HEK293 (cell line): ENCODE data around the gene RNASET2.
A peak's percentile ranks its signal among the peaks of the same experiment; 100 is the strongest.

Source experiments
- CTCF ChIA-PET: fragments of 350-600 bp; formaldehyde crosslinking; extraction: SDS; loops from one replicate; lab custom pipeline; 2021; ENCODE audit warnings: antibody characterized with exemption; lab: Yijun Ruan, JAX
- POLR2A ChIA-PET: fragments of 300-600 bp; formaldehyde crosslinking; extraction: SDS; loops from one replicate; lab custom pipeline; 2020; ENCODE audit warnings: antibody characterized with exemption, inconsistent platforms; lab: Yijun Ruan, JAX
- H3K27ac ChIP-seq: fragments of 200-500 bp; sonication (Bioruptor generic); 2 replicates; pipeline ENCODE4 v1.5.1; 2014; ENCODE audit warnings: low read depth, low read length, control low read depth, inconsistent platforms; ENCODE audit errors: extremely low read depth
- H3K36me3 ChIP-seq, 2 experiments: fragments of 200-500 bp in 1 of 2; sonication (Bioruptor generic) in 1 of 2; 1 replicate in 1 of 2; 2 replicates in 1 of 2; pipeline ENCODE4 v1.5.1; 2014 to 2017; ENCODE audit warnings: inconsistent platforms in 2 of 2, low read length in 2 of 2; ENCODE audit not compliant: control insufficient read depth in 2 of 2, insufficient read depth in 1 of 2
- H3K4me1 ChIP-seq: fragments of 200-500 bp; sonication (Bioruptor generic); 2 replicates; pipeline ENCODE4 v1.5.1; 2014; ENCODE audit warnings: mild to moderate bottlenecking, low read length, inconsistent platforms; ENCODE audit not compliant: control insufficient read depth, insufficient read depth
- H3K4me3 ChIP-seq: 2 replicates; pipeline ENCODE4 v1.5.1; 2011; ENCODE audit warnings: low read depth, mild to moderate bottlenecking, control low read depth, low read length, moderate library complexity
- H3K9me3 ChIP-seq: fragments of 200-500 bp; sonication (Bioruptor generic); 2 replicates; pipeline ENCODE4 v1.5.1; 2014; ENCODE audit warnings: low read depth, low read length, inconsistent platforms; ENCODE audit not compliant: control insufficient read depth, insufficient read depth
- BCL11B ChIP-seq: fragments of 450-650 bp; formaldehyde crosslinking; IDR thresholded peaks from 2 replicates; pipeline ENCODE4 v1.5.1; 2016; ENCODE audit warnings: low read depth, missing biosample characterization, missing genetic modification characterization
- KLF9 ChIP-seq: fragments of 450-650 bp; formaldehyde crosslinking; IDR thresholded peaks from 2 replicates; pipeline ENCODE4 v1.5.1; 2016; ENCODE audit warnings: missing biosample characterization, missing genetic modification characterization, low read depth
- SP7 ChIP-seq: fragments of 450-650 bp; formaldehyde crosslinking; IDR thresholded peaks from 2 replicates; pipeline ENCODE4 v1.5.1; 2016; ENCODE audit warnings: missing biosample characterization, missing genetic modification characterization
- ZNF24 ChIP-seq: fragments of 450-650 bp; formaldehyde crosslinking; IDR thresholded peaks from 2 replicates; pipeline ENCODE4 v1.5.1; 2016; ENCODE audit warnings: missing biosample characterization, missing genetic modification characterization
- ZNF341 ChIP-seq: fragments of 450-650 bp; formaldehyde crosslinking; IDR thresholded peaks from 2 replicates; pipeline ENCODE4; 2016; ENCODE audit warnings: low read depth, missing biosample characterization, missing genetic modification characterization
- ZNF549 ChIP-seq: fragments of 450-650 bp; IDR thresholded peaks from 2 replicates; pipeline ENCODE4 v1.5.1; 2018; ENCODE audit warnings: missing biosample characterization, missing genetic modification characterization, mild to moderate bottlenecking, inconsistent platforms, moderate library complexity
- ZNF623 ChIP-seq: fragments of 450-650 bp; formaldehyde crosslinking; IDR thresholded peaks from 2 replicates; pipeline ENCODE4 v1.5.1; 2016; ENCODE audit warnings: missing biosample characterization, missing genetic modification characterization
- ZNF660 ChIP-seq: fragments of 450-650 bp; IDR thresholded peaks from 2 replicates; pipeline ENCODE4 v1.5.1; 2018; ENCODE audit warnings: missing biosample characterization, mild to moderate bottlenecking, missing genetic modification characterization
- ZNF747 ChIP-seq: fragments of 450-650 bp; formaldehyde crosslinking; IDR thresholded peaks from 2 replicates; pipeline ENCODE4 v1.5.1; 2016; ENCODE audit warnings: missing biosample characterization, missing genetic modification characterization
- ZSCAN30 ChIP-seq: fragments of 450-650 bp; IDR thresholded peaks from 2 replicates; pipeline ENCODE4 v1.5.1; 2018; ENCODE audit warnings: missing biosample characterization, mild to moderate bottlenecking, missing genetic modification characterization, moderate library complexity
- TF ChIP-seq, protein P1 (sequence below): IDR thresholded peaks from 2 replicates; pipeline ENCODE4 v1.6.1; 2011; ENCODE audit warnings: mild to moderate bottlenecking, low read depth, low read length, borderline replicate concordance
- TF ChIP-seq, protein P2 (sequence below): fragments of 450-650 bp; formaldehyde crosslinking; IDR thresholded peaks from 2 replicates; pipeline ENCODE4 v1.5.1; 2016; ENCODE audit warnings: missing biosample characterization, missing genetic modification characterization, borderline replicate concordance
- TF ChIP-seq, protein P3 (sequence below): fragments of 450-650 bp; formaldehyde crosslinking; IDR thresholded peaks from 2 replicates; pipeline ENCODE4 v1.5.1; 2017; ENCODE audit warnings: missing biosample characterization, missing genetic modification characterization
- TF ChIP-seq, protein P4 (sequence below): fragments of 450-650 bp; formaldehyde crosslinking; IDR thresholded peaks from 2 replicates; pipeline ENCODE4 v1.5.1; 2016; ENCODE audit warnings: missing biosample characterization, missing genetic modification characterization
- TF ChIP-seq, protein P5 (sequence below): fragments of 450-650 bp; formaldehyde crosslinking; IDR thresholded peaks from 2 replicates; pipeline ENCODE4 v1.5.1; 2016; ENCODE audit warnings: missing biosample characterization, missing genetic modification characterization
- TF ChIP-seq, protein P6 (sequence below): fragments of 450-650 bp; formaldehyde crosslinking; IDR thresholded peaks from 2 replicates; pipeline ENCODE4 v1.5.0; 2017; ENCODE audit warnings: missing biosample characterization, missing genetic modification characterization, borderline replicate concordance
- TF ChIP-seq, protein P7 (sequence below): fragments of 450-650 bp; formaldehyde crosslinking; IDR thresholded peaks from 2 replicates; pipeline ENCODE4 v1.5.1; 2016; ENCODE audit warnings: missing biosample characterization, missing genetic modification characterization
- TF ChIP-seq, protein P8 (sequence below): fragments of 450-650 bp; formaldehyde crosslinking; optimal IDR thresholded peaks from 2 replicates; pipeline ENCODE3; 2016; ENCODE audit warnings: missing biosample characterization, mild to moderate bottlenecking, missing genetic modification characterization

Gene RNASET2

DNA sequence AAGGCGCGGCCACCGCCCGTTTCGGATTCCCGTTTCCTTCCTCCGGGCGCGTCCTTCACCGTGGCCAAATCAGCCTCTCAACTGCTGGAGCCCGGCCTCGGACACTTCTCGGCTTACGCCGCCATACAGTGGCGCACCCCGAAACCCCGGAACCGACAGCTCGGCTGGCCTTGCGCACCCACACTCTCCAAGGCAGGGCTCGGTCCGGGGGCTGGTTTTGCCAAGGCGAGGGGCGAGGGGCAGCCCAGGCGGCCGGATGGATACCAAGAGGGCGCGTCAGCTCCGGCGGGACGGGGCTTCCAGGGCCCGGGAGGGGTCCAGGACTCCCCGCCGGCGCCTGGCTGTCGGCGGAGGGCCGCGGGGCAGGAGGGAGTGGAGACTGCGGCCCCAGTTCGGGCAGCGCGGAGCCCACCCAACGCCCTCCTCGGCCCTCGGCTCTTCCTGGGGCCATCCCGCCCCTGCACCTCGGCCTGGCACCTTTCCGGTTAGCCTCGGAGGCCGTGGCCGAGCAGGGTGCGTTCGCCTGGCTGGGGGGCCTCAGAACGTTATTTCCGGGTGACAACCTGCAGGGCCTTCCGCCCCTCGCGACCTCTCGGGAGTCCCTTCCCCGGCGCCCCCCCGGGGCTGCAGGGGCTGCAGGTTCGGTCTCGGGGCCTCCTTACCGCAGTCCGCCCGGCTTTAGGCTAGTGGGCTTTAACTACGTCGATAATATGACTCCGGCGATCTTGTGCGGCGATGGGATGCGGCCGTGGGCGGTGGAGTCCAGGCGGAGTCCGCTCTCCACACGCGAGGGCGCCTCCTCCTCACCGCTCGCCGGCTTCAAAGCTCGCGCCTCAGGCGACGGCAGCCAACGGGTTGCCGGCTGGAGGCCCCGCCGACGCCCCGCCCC is 42.1 kb upstream of the RNASET2 start (continued):
- TF ChIP-seq, protein P1, sequence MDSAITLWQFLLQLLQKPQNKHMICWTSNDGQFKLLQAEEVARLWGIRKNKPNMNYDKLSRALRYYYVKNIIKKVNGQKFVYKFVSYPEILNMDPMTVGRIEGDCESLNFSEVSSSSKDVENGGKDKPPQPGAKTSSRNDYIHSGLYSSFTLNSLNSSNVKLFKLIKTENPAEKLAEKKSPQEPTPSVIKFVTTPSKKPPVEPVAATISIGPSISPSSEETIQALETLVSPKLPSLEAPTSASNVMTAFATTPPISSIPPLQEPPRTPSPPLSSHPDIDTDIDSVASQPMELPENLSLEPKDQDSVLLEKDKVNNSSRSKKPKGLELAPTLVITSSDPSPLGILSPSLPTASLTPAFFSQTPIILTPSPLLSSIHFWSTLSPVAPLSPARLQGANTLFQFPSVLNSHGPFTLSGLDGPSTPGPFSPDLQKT, result no peak

DNA sequence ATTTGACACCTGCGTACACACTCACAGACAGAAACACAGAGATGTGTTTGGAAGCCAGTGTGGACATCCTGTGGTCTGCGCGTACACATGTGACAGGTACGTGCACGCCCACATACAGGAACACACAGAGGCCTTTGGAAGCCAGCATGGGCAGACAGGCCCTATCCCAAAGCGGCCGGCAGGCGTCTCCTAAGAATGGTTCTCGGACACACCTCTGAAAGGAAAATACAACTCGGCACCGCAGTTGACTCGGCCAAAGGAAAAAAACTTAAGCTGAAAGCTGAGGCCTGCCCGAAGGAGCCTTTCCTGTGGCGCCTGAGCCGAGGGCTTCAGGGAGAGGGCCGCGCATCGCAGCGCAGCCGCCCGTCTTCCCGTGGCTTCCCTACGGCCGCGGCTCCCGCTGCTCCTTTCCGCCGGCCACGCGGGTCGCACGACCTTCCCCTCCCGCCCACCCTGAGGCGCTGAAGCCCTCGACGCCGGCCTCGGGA is 41.5 kb upstream of the RNASET2 start:
- Histone ChIP-seq H3K36me3 (peaks cover 8 to 58% of the 10 kb centered on the region in 2 experiments; a peak in 2 of 3 replicates), H3K27ac (no peak overlapping the region; the same call in 1 of the 2 replicates), H3K4me1 (peaks cover 5% of the 10 kb centered on the region), H3K4me3 (peak overlapping the region; percentile 98), H3K9me3 (no peaks in the 10 kb centered on the region)
- ChIA-PET POLR2A (interaction anchor here (1.2 to 2.6 kb wide), 3 partner anchors 9 to 42 kb away, joined by 3 to 29 read pairs (median 18); partner anchors contain the start of gene RNASET2), CTCF (interaction anchor here (0.9 kb wide), 1 partner anchor 23 kb away, joined by 3 read pairs; no protein-coding TSS in a partner anchor)
- TF ChIP-seq, protein P2, sequence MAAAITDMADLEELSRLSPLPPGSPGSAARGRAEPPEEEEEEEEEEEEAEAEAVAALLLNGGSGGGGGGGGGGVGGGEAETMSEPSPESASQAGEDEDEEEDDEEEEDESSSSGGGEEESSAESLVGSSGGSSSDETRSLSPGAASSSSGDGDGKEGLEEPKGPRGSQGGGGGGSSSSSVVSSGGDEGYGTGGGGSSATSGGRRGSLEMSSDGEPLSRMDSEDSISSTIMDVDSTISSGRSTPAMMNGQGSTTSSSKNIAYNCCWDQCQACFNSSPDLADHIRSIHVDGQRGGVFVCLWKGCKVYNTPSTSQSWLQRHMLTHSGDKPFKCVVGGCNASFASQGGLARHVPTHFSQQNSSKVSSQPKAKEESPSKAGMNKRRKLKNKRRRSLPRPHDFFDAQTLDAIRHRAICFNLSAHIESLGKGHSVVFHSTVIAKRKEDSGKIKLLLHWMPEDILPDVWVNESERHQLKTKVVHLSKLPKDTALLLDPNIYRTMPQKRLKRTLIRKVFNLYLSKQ, result no peak
- TF ChIP-seq, protein P3, sequence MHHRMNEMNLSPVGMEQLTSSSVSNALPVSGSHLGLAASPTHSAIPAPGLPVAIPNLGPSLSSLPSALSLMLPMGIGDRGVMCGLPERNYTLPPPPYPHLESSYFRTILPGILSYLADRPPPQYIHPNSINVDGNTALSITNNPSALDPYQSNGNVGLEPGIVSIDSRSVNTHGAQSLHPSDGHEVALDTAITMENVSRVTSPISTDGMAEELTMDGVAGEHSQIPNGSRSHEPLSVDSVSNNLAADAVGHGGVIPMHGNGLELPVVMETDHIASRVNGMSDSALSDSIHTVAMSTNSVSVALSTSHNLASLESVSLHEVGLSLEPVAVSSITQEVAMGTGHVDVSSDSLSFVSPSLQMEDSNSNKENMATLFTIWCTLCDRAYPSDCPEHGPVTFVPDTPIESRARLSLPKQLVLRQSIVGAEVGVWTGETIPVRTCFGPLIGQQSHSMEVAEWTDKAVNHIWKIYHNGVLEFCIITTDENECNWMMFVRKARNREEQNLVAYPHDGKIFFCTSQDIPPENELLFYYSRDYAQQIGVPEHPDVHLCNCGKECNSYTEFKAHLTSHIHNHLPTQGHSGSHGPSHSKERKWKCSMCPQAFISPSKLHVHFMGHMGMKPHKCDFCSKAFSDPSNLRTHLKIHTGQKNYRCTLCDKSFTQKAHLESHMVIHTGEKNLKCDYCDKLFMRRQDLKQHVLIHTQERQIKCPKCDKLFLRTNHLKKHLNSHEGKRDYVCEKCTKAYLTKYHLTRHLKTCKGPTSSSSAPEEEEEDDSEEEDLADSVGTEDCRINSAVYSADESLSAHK (tag by site-specific recombination), result no peak
- TF ChIP-seq, protein P4, sequence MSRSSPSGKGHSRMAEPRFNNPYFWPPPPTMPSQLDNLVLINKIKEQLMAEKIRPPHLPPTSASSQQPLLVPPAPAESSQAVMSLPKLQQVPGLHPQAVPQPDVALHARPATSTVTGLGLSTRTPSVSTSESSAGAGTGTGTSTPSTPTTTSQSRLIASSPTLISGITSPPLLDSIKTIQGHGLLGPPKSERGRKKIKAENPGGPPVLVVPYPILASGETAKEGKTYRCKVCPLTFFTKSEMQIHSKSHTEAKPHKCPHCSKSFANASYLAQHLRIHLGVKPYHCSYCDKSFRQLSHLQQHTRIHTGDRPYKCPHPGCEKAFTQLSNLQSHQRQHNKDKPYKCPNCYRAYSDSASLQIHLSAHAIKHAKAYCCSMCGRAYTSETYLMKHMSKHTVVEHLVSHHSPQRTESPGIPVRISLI (tag by site-specific recombination), result no peak
- TF ChIP-seq BCL11B (tag by site-specific recombination) (no peak), ZNF24 (no peak), ZNF623 (tag by site-specific recombination) (no peak), ZNF549 (tag by site-specific recombination) (no peak), ZNF747 (tag by site-specific recombination) (no peak), ZSCAN30 (tag by site-specific recombination) (0 out of 2 replicates have a peak, but pooled peaks have one; percentile 14), KLF9 (peak; percentile 50; the same call in 1 of the 2 replicates), SP7 (no peak), ZNF341 (no peak), ZNF660 (tag by site-specific recombination) (0 out of 2 replicates have a peak, but pooled peaks have one; percentile 26)
- TF ChIP-seq, protein P5, sequence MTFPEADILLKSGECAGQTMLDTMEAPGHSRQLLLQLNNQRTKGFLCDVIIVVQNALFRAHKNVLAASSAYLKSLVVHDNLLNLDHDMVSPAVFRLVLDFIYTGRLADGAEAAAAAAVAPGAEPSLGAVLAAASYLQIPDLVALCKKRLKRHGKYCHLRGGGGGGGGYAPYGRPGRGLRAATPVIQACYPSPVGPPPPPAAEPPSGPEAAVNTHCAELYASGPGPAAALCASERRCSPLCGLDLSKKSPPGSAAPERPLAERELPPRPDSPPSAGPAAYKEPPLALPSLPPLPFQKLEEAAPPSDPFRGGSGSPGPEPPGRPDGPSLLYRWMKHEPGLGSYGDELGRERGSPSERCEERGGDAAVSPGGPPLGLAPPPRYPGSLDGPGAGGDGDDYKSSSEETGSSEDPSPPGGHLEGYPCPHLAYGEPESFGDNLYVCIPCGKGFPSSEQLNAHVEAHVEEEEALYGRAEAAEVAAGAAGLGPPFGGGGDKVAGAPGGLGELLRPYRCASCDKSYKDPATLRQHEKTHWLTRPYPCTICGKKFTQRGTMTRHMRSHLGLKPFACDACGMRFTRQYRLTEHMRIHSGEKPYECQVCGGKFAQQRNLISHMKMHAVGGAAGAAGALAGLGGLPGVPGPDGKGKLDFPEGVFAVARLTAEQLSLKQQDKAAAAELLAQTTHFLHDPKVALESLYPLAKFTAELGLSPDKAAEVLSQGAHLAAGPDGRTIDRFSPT (tag by site-specific recombination), result no peak
- TF ChIP-seq, protein P6, sequence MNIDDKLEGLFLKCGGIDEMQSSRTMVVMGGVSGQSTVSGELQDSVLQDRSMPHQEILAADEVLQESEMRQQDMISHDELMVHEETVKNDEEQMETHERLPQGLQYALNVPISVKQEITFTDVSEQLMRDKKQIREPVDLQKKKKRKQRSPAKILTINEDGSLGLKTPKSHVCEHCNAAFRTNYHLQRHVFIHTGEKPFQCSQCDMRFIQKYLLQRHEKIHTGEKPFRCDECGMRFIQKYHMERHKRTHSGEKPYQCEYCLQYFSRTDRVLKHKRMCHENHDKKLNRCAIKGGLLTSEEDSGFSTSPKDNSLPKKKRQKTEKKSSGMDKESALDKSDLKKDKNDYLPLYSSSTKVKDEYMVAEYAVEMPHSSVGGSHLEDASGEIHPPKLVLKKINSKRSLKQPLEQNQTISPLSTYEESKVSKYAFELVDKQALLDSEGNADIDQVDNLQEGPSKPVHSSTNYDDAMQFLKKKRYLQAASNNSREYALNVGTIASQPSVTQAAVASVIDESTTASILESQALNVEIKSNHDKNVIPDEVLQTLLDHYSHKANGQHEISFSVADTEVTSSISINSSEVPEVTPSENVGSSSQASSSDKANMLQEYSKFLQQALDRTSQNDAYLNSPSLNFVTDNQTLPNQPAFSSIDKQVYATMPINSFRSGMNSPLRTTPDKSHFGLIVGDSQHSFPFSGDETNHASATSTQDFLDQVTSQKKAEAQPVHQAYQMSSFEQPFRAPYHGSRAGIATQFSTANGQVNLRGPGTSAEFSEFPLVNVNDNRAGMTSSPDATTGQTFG (tag by site-specific recombination), result no peak
- TF ChIP-seq, protein P7, sequence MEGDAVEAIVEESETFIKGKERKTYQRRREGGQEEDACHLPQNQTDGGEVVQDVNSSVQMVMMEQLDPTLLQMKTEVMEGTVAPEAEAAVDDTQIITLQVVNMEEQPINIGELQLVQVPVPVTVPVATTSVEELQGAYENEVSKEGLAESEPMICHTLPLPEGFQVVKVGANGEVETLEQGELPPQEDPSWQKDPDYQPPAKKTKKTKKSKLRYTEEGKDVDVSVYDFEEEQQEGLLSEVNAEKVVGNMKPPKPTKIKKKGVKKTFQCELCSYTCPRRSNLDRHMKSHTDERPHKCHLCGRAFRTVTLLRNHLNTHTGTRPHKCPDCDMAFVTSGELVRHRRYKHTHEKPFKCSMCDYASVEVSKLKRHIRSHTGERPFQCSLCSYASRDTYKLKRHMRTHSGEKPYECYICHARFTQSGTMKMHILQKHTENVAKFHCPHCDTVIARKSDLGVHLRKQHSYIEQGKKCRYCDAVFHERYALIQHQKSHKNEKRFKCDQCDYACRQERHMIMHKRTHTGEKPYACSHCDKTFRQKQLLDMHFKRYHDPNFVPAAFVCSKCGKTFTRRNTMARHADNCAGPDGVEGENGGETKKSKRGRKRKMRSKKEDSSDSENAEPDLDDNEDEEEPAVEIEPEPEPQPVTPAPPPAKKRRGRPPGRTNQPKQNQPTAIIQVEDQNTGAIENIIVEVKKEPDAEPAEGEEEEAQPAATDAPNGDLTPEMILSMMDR (tag by site-specific recombination), result peak; percentile 43; the same call in 1 of the 2 replicates
- TF ChIP-seq, protein P8, sequence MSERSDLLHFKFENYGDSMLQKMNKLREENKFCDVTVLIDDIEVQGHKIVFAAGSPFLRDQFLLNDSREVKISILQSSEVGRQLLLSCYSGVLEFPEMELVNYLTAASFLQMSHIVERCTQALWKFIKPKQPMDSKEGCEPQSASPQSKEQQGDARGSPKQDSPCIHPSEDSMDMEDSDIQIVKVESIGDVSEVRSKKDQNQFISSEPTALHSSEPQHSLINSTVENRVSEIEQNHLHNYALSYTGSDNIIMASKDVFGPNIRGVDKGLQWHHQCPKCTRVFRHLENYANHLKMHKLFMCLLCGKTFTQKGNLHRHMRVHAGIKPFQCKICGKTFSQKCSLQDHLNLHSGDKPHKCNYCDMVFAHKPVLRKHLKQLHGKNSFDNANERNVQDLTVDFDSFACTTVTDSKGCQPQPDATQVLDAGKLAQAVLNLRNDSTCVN (tag by site-specific recombination), result peak; percentile 39
